Measurements from ENCODE around the gene RBM22.

DNA sequence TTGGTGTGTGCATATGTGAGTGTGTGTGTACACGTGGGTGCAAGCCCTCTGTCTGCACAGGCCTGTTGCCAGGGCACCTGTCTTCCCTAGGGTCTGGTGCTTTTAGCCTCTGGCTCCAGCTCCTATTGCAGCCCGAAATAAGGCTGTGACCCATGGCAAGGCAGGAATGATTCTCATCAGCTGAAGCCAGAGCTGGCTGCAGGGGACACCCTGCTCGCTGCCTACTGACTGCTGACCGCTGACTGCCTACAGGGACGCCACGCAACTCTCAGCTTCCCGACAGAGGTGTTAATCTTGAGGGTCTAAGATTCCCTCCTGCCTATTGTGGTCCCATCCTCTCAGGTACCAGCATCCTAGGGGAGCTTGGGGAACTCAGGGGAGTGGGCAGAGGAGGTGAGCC is 39.8 kb downstream of the RBM22 start, which contains the start of gene MYOZ3:
- TF ChIP-seq, protein P1, sequence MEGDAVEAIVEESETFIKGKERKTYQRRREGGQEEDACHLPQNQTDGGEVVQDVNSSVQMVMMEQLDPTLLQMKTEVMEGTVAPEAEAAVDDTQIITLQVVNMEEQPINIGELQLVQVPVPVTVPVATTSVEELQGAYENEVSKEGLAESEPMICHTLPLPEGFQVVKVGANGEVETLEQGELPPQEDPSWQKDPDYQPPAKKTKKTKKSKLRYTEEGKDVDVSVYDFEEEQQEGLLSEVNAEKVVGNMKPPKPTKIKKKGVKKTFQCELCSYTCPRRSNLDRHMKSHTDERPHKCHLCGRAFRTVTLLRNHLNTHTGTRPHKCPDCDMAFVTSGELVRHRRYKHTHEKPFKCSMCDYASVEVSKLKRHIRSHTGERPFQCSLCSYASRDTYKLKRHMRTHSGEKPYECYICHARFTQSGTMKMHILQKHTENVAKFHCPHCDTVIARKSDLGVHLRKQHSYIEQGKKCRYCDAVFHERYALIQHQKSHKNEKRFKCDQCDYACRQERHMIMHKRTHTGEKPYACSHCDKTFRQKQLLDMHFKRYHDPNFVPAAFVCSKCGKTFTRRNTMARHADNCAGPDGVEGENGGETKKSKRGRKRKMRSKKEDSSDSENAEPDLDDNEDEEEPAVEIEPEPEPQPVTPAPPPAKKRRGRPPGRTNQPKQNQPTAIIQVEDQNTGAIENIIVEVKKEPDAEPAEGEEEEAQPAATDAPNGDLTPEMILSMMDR (conservative IDR thresholded peaks at IDR 0.05; ENCODE audit: low read length): no peak
- TF ChIP-seq EZH2phosphoT487 (IDR thresholded peaks at IDR 0.05; ENCODE audit: borderline replicate concordance): no peak

Data from Loucy (cell line).